Activated CD8-positive, alpha-beta T cell treated with anti-CD3 and anti-CD28 coated beads for 36 hours (primary cell): Measurements from ENCODE around the gene POLH. TPM values are rescaled to one million over a fixed set of nuclear protein-coding genes. Genes with fewer than 3 reads are reported as not detected.
"Not testable (repeated sequence)": the region's sequence is repeated elsewhere in the genome, so short reads cannot be mapped to it uniquely, and the experiment has no call there.

ENCODE experiments used
- ATAC-seq: fragments of 200-7000 bp; cut with Tn5 transposase; one replicate; pipeline ENCODE4 v1.10.0; 2021; ENCODE audit warnings: mild to moderate bottlenecking, moderate library complexity
- CTCF ChIA-PET: fragments of 350-600 bp; sonication (Branson Sonifier 250); formaldehyde crosslinking; loops from one replicate; lab custom pipeline; 2021; ENCODE audit warnings: antibody characterized with exemption; lab: Charles Lee
- POLR2A ChIA-PET: fragments of 350-600 bp; sonication (Branson Sonifier 250); formaldehyde crosslinking; loops from one replicate; lab custom pipeline; 2021; ENCODE audit warnings: antibody characterized with exemption; lab: Charles Lee
- DNase-seq: peaks from one replicate; pipeline ENCODE4 v3.0.0-alpha.2; 2020
- H3K27ac Mint-ChIP-seq: one replicate; pipeline ENCODE4 v1.8.0; 2021; ENCODE audit warnings: mild to moderate bottlenecking, mixed read lengths
- H3K27me3 Mint-ChIP-seq: one replicate; pipeline ENCODE4 v1.8.0; 2021; ENCODE audit warnings: mixed read lengths
- H3K36me3 Mint-ChIP-seq: one replicate; pipeline ENCODE4 v1.8.0; 2021; ENCODE audit warnings: low read depth, mixed read lengths
- H3K4me1 Mint-ChIP-seq: one replicate; pipeline ENCODE4 v1.8.0; 2021; ENCODE audit warnings: low read depth, mixed read lengths
- H3K4me3 Mint-ChIP-seq: one replicate; pipeline ENCODE4 v1.8.0; 2021; ENCODE audit warnings: mild to moderate bottlenecking, moderate library complexity, mixed read lengths
- H3K9me3 Mint-ChIP-seq: one replicate; pipeline ENCODE4 v1.8.0; 2021; ENCODE audit warnings: mixed read lengths
- intact Hi-C: fragments of 100-400 bp; cut with micrococcal nuclease; formaldehyde crosslinking; loops from one replicate; pipeline ENCODE4 v1.10.0; 2022
- total RNA-seq, 2 experiments: library from RNA; stranded (reverse); gene quantifications; one replicate each; pipeline ENCODE4 v1.2.3, GENCODE V29; 2021
- TF ChIP-seq, protein P1 (sequence below): fragments of 200-600 bp; IDR thresholded peaks from one replicate; pipeline ENCODE4 v1.8.0; 2022; ENCODE audit warnings: antibody characterized with exemption, mild to moderate bottlenecking

Gene POLH
- total RNA-seq, 2 experiments from 2014 or later, result 37.9 to 42.1 TPM

DNA sequence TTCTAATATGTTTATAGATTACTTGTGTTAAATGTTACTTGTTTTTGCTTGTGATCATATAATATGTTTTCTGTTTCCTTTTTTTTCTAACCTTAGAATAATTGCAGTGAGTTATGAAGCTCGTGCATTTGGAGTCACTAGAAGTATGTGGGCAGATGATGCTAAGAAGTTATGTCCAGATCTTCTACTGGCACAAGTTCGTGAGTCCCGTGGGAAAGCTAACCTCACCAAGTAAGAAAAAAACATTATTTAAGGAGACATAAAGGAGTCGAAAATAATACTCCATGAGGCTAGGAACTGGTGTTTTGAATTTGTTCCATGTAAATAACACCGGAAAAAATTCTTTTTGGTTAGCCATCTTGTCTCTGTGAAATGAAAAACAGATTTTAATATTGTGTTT lies 6.9 kb downstream of the POLH start:
- H3K27ac Mint-ChIP-seq, result peak overlapping the region; percentile 15
- ChIA-PET POLR2A (interaction anchor here (1.3 to 1.6 kb wide), 2 partner anchors 8 to 61 kb away, joined by 3 to 4 read pairs; no protein-coding TSS in a partner anchor), CTCF (interaction anchor here (1.0 to 4.5 kb wide), 2 partner anchors 12 to 26 kb away, joined by 4 to 26 read pairs; no protein-coding TSS in a partner anchor)
- H3K9me3 Mint-ChIP-seq, result no peaks in the 10 kb centered on the region
- TF ChIP-seq, protein P1, sequence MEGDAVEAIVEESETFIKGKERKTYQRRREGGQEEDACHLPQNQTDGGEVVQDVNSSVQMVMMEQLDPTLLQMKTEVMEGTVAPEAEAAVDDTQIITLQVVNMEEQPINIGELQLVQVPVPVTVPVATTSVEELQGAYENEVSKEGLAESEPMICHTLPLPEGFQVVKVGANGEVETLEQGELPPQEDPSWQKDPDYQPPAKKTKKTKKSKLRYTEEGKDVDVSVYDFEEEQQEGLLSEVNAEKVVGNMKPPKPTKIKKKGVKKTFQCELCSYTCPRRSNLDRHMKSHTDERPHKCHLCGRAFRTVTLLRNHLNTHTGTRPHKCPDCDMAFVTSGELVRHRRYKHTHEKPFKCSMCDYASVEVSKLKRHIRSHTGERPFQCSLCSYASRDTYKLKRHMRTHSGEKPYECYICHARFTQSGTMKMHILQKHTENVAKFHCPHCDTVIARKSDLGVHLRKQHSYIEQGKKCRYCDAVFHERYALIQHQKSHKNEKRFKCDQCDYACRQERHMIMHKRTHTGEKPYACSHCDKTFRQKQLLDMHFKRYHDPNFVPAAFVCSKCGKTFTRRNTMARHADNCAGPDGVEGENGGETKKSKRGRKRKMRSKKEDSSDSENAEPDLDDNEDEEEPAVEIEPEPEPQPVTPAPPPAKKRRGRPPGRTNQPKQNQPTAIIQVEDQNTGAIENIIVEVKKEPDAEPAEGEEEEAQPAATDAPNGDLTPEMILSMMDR, result no peak
- peaks cover 39% of the 10 kb centered on the region for H3K4me1 Mint-ChIP-seq
- no peak overlapping the region for H3K4me3 Mint-ChIP-seq
- intact Hi-C loops, result no loop called here
- peaks cover 45% of the 10 kb centered on the region for H3K36me3 Mint-ChIP-seq
- no peaks in the 10 kb centered on the region for H3K27me3 Mint-ChIP-seq
- ATAC-seq, result no peak
- no peak for DNase-seq

DNA sequence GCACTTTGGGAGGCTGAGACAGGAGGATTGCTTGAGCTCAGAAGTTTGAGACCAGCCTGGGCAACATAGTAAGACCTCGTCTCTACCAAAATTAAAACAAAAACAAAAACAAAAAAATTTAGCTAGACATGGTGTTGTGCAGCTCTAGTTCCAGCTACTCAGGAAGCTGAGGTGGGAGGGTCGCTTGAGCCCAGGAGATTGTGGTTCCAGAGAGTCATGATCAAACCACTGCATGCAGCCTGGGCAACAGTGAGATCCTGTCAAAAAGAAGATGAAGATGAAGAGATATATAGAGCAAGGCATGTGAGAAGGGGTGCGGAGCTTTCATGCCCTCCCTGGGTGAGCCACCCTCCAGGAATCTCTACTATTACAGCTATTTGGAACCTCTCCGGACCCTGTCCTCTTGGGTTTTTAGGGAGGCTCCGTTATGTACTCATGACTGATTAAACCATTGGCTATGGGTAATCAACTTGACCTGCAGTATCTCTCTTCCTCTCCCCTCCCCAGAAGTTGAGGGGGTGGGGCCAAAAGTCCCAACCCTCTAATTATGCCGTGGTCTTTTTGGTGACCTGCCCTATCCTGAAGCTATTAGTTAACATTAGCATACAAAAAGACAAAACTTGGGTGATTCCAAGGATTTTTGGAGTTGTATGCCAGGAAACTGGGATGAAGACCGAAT lies 9.0 kb downstream of the POLH start:
- POLR2A ChIA-PET, result interaction anchor here (1.2 kb wide), 1 partner anchor 9 kb away, joined by 9 read pairs; the partner anchor contains the start of genes POLH and XPO5
- TF ChIP-seq, protein P1, result no peak

DNA sequence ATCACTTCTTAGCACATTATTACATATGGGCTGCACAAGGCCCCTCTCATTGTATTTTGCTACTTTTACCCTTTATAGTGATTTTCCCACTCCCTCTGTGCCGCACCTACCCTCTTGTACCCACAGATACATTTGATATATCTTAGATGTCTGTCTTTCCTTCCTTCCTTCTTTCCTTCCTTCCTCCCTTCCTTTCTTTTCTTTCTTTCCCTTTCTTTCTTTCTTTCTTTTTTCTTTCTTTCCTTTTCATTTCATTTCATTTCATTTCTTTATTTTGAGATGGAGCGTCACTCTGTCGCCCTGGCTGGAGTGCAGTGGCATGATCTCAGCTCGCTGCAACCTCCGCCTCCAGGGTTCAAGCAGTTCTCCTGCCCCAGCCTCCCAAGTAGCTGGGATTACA lies 12.2 kb downstream of the POLH start:
- Mint-ChIP-seq H3K36me3 (peaks cover 44% of the 10 kb centered on the region), H3K4me1 (peaks cover 18% of the 10 kb centered on the region), H3K27ac (no peak overlapping the region), H3K4me3 (no peak overlapping the region), H3K27me3 (no peaks in the 10 kb centered on the region), H3K9me3 (no peaks in the 10 kb centered on the region)
- DNase-seq (no peak), ATAC-seq (no peak)
- TF ChIP-seq, protein P1, result no peak
- ChIA-PET CTCF (interaction anchor here (0.7 kb wide), 1 partner anchor 478 kb away, joined by 3 read pairs; no protein-coding TSS in a partner anchor), POLR2A (no interaction called here)
- intact Hi-C loops, result no loop called here

More for the DNA sequence above, 9.0 kb downstream of the POLH start:
- H3K27me3 Mint-ChIP-seq, result no peaks in the 10 kb centered on the region
- ATAC-seq (peak; percentile 53), DNase-seq (peak; percentile 18)
- intact Hi-C loops, result no loop called here
- peaks cover 25% of the 10 kb centered on the region for H3K4me1 Mint-ChIP-seq
- CTCF ChIA-PET, result interaction anchor here (4.5 kb wide), 1 partner anchor 23 kb away, joined by 26 read pairs; no protein-coding TSS in a partner anchor
- no peaks in the 10 kb centered on the region for H3K9me3 Mint-ChIP-seq
- peaks cover 50% of the 10 kb centered on the region for H3K36me3 Mint-ChIP-seq
- peak overlapping the region; percentile 47 for H3K27ac Mint-ChIP-seq
- H3K4me3 Mint-ChIP-seq, result no peak overlapping the region

DNA sequence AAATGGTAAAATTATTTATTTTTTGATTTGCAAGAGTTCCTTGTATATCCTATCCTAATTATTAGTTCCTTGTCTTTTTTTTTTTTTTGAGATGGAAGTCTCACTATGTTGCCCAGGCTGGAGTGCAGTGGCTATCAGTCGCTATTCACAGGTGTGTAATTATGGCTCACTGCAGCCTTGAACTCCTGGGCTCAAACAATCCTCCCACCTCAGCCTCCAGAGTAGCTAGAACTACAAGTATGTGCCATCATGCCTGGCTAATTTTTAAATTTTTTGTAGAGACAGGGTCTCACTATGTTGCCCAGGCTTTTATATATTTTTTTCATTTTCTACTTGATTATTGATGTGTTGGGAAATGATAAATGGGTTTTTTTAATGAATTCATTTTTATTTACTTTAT lies 13.6 kb downstream of the POLH start:
- POLR2A ChIA-PET, ATAC-seq, intact Hi-C loops, H3K27me3 Mint-ChIP-seq, H3K4me3 Mint-ChIP-seq, H3K4me1 Mint-ChIP-seq, H3K27ac Mint-ChIP-seq, H3K9me3 Mint-ChIP-seq, CTCF ChIA-PET, DNase-seq: not testable (repeated sequence)
- peaks cover 33% of the 10 kb centered on the region for H3K36me3 Mint-ChIP-seq

DNA sequence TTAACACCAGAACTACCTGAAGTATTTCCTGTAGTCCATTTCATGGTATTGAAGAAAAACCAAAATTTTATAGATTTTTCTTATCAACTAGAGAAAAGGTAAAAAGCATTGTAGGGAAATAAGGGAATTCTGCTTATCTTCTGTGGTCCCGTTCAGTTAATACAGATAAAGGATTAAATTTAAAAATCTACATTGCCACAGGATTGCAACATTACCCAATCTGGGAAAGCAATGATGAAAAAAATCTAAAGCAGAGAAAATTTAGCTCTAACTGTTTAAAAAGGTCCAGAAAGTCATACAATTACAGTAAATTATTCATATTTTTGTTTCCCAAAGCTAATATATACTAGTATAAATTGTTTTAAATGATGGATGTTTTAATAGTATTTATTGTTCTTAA lies 18.0 kb downstream of the POLH start:
- DNase-seq (no peak), ATAC-seq (no peak)
- CTCF ChIA-PET, result interaction anchor here (1.2 to 1.8 kb wide), 3 partner anchors 11 to 15 kb away, joined by 4 to 8 read pairs (median 4); no protein-coding TSS in a partner anchor
- no peaks in the 10 kb centered on the region for H3K4me1 Mint-ChIP-seq
- POLR2A ChIA-PET, result interaction anchor here (0.8 kb wide), 1 partner anchor 23 kb away, joined by 3 read pairs; no protein-coding TSS in a partner anchor
- H3K9me3 Mint-ChIP-seq, result no peaks in the 10 kb centered on the region
- TF ChIP-seq, protein P1, result no peak
- H3K4me3 Mint-ChIP-seq, result no peak overlapping the region
- intact Hi-C loops, result no loop called here
- H3K27me3 Mint-ChIP-seq, result no peaks in the 10 kb centered on the region
- peaks cover 21% of the 10 kb centered on the region for H3K36me3 Mint-ChIP-seq
- no peak overlapping the region for H3K27ac Mint-ChIP-seq
